Spinal cord (tissue), 10 donors: ENCODE measurements around the gene OLA1. TPM values are rescaled to one million over a fixed set of nuclear protein-coding genes. Genes with fewer than 3 reads are reported as not detected.

Experiments used
- DNase-seq, 6 donors: peaks; one replicate each; pipeline versions ENCODE4 v3.0.0 to v3.0.0-alpha.2; 2013 to 2015; ENCODE audit warnings: low spot score in 6 of 6, low read depth in 4 of 6
- H3K27ac ChIP-seq: one replicate; pipeline ENCODE4 v1.5.1; 2013; ENCODE audit warnings: low read depth, low read length, control low read depth
- H3K27me3 ChIP-seq: one replicate; pipeline ENCODE4 v1.6.1; 2013; ENCODE audit warnings: low read length; ENCODE audit not compliant: control insufficient read depth, insufficient read depth
- H3K36me3 ChIP-seq: one replicate; pipeline ENCODE4 v1.6.1; 2013; ENCODE audit warnings: low read length; ENCODE audit not compliant: control insufficient read depth, insufficient read depth
- H3K4me1 ChIP-seq: one replicate; pipeline ENCODE4 v1.6.1; 2013; ENCODE audit warnings: low read length; ENCODE audit not compliant: control insufficient read depth, insufficient read depth
- H3K4me3 ChIP-seq: one replicate; pipeline ENCODE4 v1.5.1; 2013; ENCODE audit warnings: low read depth, low read length, control low read depth
- H3K9me3 ChIP-seq: one replicate; pipeline ENCODE4 v1.6.1; 2013; ENCODE audit warnings: low read length; ENCODE audit not compliant: control insufficient read depth, insufficient read depth
- WGBS: methylation state at CpG from one replicate; pipeline ENCODE4 v1.1.5; 2013; ENCODE audit warnings: missing lambda C conversion rate; ENCODE audit not compliant: insufficient coverage; 5-methylcytosine and 5-hydroxymethylcytosine counted together
- polyA plus RNA-seq, 2 donors: library from polyadenylated mRNA; unstranded; fragments of 120-200 nt; gene quantifications; one replicate each; pipeline ENCODE4 v1.2.1, GENCODE V29; 2013; ENCODE audit not compliant: insufficient read length in 2 of 2
- total RNA-seq, 2 donors: library from RNA; depleted of rRNA in 1 of 2; stranded (reverse); fragments of 120-200 nt in 1 of 2; fragments of >200 nt in 1 of 2; gene quantifications; one replicate each; pipeline versions ENCODE4 v1.2.3 to v1.2.4, GENCODE V29; 2013 to 2014
- donor health status: healthy.

Gene OLA1
- total and polyA plus RNA-seq, 4 donors = 81.4 to 169 (median 134) TPM

DNA sequence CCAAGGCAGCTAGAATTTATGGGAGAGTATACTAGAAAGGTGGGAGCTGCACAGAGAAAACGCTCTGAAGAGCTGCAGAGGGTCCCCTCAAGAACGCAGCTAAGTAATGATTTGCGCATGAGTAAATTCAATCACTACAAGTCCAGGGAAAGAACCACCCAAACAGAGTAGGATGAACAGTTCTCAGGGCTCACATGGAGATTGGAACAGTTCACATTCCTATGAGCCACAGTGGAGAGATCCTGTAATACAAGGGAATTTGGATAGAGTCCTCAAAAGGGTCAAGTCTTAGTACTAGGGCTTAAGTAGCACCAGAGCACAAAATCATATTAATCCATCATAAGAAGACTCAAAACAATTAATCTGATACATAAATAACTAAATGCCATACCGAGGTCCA, 12.7 kb downstream of the OLA1 start:
- no peak overlapping the region for H3K4me3 ChIP-seq
- no peaks in the 10 kb centered on the region for H3K36me3 ChIP-seq
- H3K27ac ChIP-seq = no peak overlapping the region
- no CpG with 5 or more reads among the region's 4 CpGs for WGBS
- H3K4me1 ChIP-seq = no peaks in the 10 kb centered on the region
- H3K27me3 ChIP-seq = no peaks in the 10 kb centered on the region
- peak in 1 of 6 donors; percentile 1 for DNase-seq
- H3K9me3 ChIP-seq = no peaks in the 10 kb centered on the region

DNA sequence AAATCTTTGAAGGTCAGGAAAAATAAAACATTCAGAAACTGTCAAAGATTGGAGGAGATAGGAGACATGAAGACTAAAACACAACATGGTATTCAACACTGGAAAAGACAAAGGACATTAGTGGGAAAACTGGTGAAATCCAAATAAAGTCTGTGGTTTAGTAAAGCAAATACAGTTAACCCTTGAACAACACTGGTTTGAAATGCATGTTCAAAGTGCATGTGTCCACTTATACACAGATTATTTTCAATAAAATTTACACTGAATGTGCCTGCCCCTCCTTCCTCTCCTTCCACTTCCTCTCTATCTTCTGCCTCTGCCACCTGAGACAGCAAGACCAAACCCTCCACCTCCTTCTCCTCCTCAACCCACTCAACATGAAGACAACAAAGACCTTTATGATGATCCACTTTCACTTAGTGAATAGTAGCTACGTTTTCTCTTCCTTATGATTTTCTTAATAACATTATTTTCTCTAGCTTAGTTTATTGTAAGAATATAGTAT, 14.5 kb downstream of the OLA1 start:
- Histone ChIP-seq H3K27me3 (no peaks in the 10 kb centered on the region), H3K9me3 (no peaks in the 10 kb centered on the region), H3K36me3 (no peaks in the 10 kb centered on the region), H3K4me1 (no peaks in the 10 kb centered on the region), H3K27ac (no peak overlapping the region), H3K4me3 (no peak overlapping the region)
- DNase-seq = no peak
- WGBS = no CpG with 5 or more reads among the region's 1 CpG

DNA sequence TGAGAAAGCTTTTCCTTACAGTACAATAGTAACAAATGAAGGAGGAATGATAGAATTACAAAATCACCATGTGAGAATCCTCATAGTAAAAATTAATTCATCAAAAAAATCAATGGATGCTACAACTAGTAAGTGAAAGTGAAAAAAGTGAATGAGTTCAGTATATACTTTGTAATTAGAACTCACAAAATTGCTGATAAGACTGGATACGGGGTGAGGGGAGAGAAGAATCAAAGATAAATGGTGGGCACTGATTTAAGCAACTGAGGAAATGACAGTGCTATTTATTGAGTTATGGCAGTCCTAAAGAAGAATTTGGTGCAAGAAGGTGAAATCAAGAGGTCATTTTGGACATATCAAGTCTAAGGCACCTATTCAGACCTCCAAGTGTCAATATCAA, 20.6 kb downstream of the OLA1 start:
- peaks cover 7% of the 10 kb centered on the region for H3K36me3 ChIP-seq
- H3K9me3 ChIP-seq = no peaks in the 10 kb centered on the region
- no peak overlapping the region for H3K4me3 ChIP-seq
- H3K27me3 ChIP-seq = no peaks in the 10 kb centered on the region
- DNase-seq = no peak
- H3K4me1 ChIP-seq = no peaks in the 10 kb centered on the region
- H3K27ac ChIP-seq = no peak overlapping the region
- no CpG with 5 or more reads among the region's 1 CpG for WGBS

DNA sequence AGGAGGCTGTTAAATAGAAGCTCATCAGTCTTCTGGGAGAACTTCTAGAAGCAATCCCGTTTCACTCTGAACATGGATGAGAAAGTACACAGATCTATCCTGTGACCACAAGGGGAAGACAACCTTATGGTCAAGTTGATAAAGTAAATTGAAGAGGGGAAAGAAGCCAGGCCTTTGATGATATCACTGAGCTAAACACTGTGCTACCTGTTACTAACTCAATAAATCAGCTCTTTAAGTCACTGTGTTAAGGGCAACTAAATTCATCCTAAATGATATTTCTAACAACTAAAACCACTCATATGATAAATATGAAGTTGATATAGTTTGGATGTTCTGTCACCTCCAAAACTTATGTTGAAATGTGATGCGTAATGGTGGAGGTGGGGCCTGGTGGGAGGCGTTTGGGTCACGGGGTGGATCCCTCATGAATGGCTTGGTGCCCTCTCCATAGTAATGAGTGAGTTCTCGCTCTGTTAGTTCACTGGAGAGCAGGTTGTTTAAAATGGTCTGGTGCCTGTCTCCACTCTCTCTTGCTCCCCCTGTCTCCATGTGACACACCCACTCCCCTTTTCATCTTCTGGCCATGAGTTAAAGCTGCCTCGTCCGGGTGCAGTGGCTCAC, 23.6 kb downstream of the OLA1 start:
- H3K27ac ChIP-seq = no peak overlapping the region
- no peak overlapping the region for H3K4me3 ChIP-seq
- no peaks in the 10 kb centered on the region for H3K9me3 ChIP-seq
- H3K36me3 ChIP-seq = peaks cover 9% of the 10 kb centered on the region
- WGBS = 96% methylated on average over 4 of the region's 7 CpGs
- no peaks in the 10 kb centered on the region for H3K27me3 ChIP-seq
- no peak for DNase-seq
- H3K4me1 ChIP-seq = no peaks in the 10 kb centered on the region

DNA sequence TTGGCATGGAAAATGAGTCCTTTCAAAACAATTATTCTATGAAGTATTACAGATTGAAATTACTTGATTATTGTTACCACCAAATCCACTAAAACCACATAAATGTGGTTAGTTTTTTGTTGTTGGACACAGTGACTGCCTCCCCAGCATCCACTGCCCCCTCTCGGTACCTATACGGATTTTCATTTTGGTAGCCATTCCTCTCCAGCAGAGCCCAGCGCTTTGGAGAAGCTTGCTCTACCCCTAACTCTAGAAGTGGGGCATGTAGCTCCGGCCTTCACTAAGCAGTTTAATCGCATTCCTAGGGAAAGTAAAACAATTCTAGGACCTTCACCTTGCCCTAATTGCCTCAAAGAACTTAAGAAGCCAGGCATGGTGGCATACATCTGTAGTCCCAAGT, 24.2 kb downstream of the OLA1 start:
- H3K36me3 ChIP-seq = peaks cover 10% of the 10 kb centered on the region
- no peak overlapping the region for H3K27ac ChIP-seq
- no peaks in the 10 kb centered on the region for H3K9me3 ChIP-seq
- 100% methylated on average over 1 of the region's 5 CpGs for WGBS
- no peak overlapping the region for H3K4me3 ChIP-seq
- no peak for DNase-seq
- no peaks in the 10 kb centered on the region for H3K4me1 ChIP-seq
- H3K27me3 ChIP-seq = no peaks in the 10 kb centered on the region

- Histone ChIP-seq H3K27me3 (no peaks in the 10 kb centered on the region), H3K4me1 (no peaks in the 10 kb centered on the region), H3K27ac (no peak overlapping the region), H3K4me3 (no peak overlapping the region), H3K9me3 (no peaks in the 10 kb centered on the region), H3K36me3 (peaks cover 10% of the 10 kb centered on the region)
- DNase-seq = no peak
- no CpG with 5 or more reads among the region's 3 CpGs for WGBS
These were observed 24.9 kb downstream of the OLA1 start for GRCh38 chr2:174223388-174223787.

DNA sequence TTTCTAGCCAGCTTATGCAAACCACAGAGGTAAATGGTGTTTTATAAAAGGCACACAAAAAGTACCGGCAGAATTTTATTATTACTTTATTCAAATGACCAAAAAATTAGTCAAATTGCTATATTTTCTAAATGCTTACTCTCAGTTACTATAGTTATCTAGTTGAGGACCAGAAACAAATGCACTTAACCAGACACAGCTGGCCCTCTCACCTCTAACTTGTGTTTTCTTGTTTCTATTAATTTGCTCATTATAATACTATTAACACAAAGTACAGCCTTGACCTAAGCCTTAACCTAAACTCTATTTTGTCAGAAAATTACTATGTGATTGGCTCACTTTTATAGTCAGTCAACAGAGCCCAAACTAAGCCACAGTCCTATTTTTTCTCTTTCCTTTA, 26.2 kb downstream of the OLA1 start:
- Histone ChIP-seq H3K36me3 (peaks cover 10% of the 10 kb centered on the region), H3K27ac (no peak overlapping the region), H3K4me1 (no peaks in the 10 kb centered on the region), H3K9me3 (no peaks in the 10 kb centered on the region), H3K4me3 (no peak overlapping the region), H3K27me3 (no peaks in the 10 kb centered on the region)
- no CpG with 5 or more reads among the region's 1 CpG for WGBS
- DNase-seq = no peak

GRCh38 chr2:174219321-174219720, 29.0 kb downstream of the OLA1 start:
- no peak for DNase-seq
- H3K27ac ChIP-seq = no peak overlapping the region
- peaks cover 3% of the 10 kb centered on the region for H3K36me3 ChIP-seq
- H3K4me3 ChIP-seq = no peak overlapping the region
- no peaks in the 10 kb centered on the region for H3K9me3 ChIP-seq
- H3K4me1 ChIP-seq = no peaks in the 10 kb centered on the region
- no peaks in the 10 kb centered on the region for H3K27me3 ChIP-seq
- WGBS = 100% methylated on average over 1 of the region's 4 CpGs

GRCh38 chr2:174218773-174219172, 29.6 kb downstream of the OLA1 start:
- H3K36me3 ChIP-seq = peaks cover 3% of the 10 kb centered on the region
- WGBS = 80% methylated on average over 3 of the region's 7 CpGs

DNA sequence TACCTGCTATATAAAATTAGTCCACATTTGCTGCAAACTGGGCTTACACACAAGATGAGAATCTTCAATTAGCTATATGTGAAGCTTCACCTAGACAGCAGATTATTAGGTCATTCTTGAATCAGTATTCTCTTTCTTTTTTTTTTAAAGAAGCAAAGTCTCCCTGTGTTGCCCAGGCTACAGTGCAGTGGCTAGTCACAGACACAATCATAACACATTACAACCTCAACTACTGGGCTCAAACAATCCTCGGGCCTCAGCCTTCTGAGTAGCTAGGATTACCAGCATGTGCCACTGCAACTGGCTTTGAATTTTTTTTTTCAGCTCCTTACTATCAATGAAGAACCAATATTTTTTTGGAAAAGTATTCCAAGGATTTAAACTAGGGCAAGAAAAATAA, 30.5 kb downstream of the OLA1 start:
- DNase-seq = no peak

More at GRCh38 chr2:174218773-174219172, 29.6 kb downstream of the OLA1 start:
- no peaks in the 10 kb centered on the region for H3K4me1 ChIP-seq
- no peaks in the 10 kb centered on the region for H3K9me3 ChIP-seq
- no peak for DNase-seq
- H3K27me3 ChIP-seq = no peaks in the 10 kb centered on the region
- no peak overlapping the region for H3K27ac ChIP-seq
- no peak overlapping the region for H3K4me3 ChIP-seq

More for the DNA sequence above, 30.5 kb downstream of the OLA1 start:
- peaks cover 3% of the 10 kb centered on the region for H3K36me3 ChIP-seq
- H3K27me3 ChIP-seq = no peaks in the 10 kb centered on the region
- H3K9me3 ChIP-seq = no peaks in the 10 kb centered on the region
- WGBS = 40% methylated on average over 1 of the region's 1 CpG
- no peaks in the 10 kb centered on the region for H3K4me1 ChIP-seq
- H3K4me3 ChIP-seq = no peak overlapping the region
- H3K27ac ChIP-seq = no peak overlapping the region
